ENCODE results near the gene ST8SIA1. TPM values are rescaled to one million over a fixed set of nuclear protein-coding genes. Genes with fewer than 3 reads are reported as not detected.

The ST8SIA1 gene
- total RNA-seq, 1 donor from 2014 or later: 1.2 TPM

DNA sequence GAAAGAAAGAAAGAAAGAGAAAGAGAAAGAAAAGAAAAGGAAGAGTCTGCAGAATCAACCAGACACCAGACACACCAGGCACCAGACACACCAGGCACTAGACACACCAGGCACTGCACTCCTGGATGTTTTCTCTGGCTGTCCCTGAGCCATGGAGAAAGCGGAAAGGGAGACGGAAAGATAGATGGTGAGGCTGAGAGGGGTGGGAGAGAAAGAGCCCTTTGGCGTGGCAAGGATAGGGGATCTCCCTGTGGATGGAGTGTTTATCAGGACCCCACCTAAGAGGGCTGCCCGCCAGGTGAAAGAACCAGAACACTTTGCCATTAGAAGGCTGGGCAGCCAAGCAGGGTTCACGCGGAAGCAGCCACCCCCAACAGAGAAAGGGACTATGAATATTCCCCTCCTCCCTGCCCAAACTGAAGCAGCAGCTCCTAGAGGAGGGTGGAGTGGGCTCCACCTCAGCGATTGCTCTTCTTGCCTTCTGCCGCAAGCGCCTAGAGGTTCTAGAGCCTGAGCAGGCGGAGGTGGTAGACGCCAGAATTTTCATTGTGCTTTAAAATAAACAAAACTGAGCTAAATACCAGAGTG, 13.4 kb downstream of the ST8SIA1 start:
- no peak overlapping the region for H3K27ac Mint-ChIP-seq (ENCODE audit: unreplicated experiment)
- H3K4me3 Mint-ChIP-seq (ENCODE audit: unreplicated experiment): no peak overlapping the region
- no peaks in the 10 kb centered on the region for H3K27me3 Mint-ChIP-seq (ENCODE audit: low read depth)
- TF ChIP-seq, protein P1, sequence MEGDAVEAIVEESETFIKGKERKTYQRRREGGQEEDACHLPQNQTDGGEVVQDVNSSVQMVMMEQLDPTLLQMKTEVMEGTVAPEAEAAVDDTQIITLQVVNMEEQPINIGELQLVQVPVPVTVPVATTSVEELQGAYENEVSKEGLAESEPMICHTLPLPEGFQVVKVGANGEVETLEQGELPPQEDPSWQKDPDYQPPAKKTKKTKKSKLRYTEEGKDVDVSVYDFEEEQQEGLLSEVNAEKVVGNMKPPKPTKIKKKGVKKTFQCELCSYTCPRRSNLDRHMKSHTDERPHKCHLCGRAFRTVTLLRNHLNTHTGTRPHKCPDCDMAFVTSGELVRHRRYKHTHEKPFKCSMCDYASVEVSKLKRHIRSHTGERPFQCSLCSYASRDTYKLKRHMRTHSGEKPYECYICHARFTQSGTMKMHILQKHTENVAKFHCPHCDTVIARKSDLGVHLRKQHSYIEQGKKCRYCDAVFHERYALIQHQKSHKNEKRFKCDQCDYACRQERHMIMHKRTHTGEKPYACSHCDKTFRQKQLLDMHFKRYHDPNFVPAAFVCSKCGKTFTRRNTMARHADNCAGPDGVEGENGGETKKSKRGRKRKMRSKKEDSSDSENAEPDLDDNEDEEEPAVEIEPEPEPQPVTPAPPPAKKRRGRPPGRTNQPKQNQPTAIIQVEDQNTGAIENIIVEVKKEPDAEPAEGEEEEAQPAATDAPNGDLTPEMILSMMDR (IDR thresholded peaks at IDR 0.05): no peak
- peaks cover 8% of the 10 kb centered on the region for H3K4me1 Mint-ChIP-seq (ENCODE audit: low read depth)
- no peaks in the 10 kb centered on the region for H3K9me3 Mint-ChIP-seq (ENCODE audit: low read depth)
- DNase-seq (ENCODE audit: low spot score): no peak
- no peaks in the 10 kb centered on the region for H3K36me3 Mint-ChIP-seq (ENCODE audit: low read depth)

DNA sequence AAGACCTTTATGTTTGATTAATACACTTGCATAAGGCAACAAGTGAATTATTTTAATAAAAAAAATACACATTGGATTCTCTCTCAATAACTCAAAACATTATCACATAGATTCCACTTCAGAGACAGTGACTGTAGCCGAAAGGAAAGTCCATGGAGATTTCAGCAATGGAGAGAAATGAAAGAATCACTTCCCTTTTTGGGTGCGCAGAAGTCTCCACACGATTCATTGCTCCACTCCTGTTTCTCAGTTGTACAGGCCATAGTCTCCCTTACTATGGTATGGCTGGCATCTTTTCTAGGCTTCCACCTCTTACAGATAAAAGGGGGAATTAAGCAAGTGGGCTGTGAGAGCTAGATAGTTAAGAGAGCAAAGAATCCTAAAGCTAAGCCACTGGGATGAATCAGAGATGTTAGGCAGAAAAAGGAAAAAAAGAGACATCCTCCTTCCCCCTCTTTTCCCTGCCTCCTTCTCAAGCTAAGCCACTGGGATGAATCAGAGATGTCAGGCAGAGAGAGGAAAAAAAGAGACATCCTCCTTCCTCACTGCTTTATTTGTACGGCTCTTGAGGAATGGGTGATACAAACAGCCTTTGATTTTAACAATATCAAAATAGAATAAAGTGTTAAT, 16.3 kb downstream of the ST8SIA1 start:
- no peaks in the 10 kb centered on the region for H3K36me3 Mint-ChIP-seq (ENCODE audit: low read depth)
- no peak overlapping the region for H3K4me3 Mint-ChIP-seq (ENCODE audit: unreplicated experiment)
- no peaks in the 10 kb centered on the region for H3K9me3 Mint-ChIP-seq (ENCODE audit: low read depth)
- H3K27ac Mint-ChIP-seq (ENCODE audit: unreplicated experiment): no peak overlapping the region
- peaks cover 2% of the 10 kb centered on the region for H3K27me3 Mint-ChIP-seq (ENCODE audit: low read depth)
- no peak for DNase-seq (ENCODE audit: low spot score)
- TF ChIP-seq, protein P1 (IDR thresholded peaks at IDR 0.05): no peak
- peaks cover 17% of the 10 kb centered on the region for H3K4me1 Mint-ChIP-seq (ENCODE audit: low read depth)

DNA sequence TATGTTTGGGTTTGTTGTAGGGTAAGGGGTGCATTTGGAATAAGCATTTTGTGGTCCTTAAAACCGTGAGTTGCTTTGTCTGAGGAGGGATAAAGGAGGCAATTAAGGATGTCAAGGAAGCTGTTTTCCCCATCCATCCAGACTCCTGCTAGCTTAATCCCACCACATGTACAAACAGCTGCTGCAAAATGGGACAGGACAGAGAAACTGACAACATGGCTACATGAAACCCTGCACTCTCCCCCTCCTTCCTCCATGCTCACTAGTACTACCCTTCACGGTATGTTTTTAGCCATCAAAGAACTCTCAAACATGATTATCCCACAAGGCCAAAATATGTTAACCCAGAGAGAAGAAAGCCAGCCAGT, 20.6 kb downstream of the ST8SIA1 start:
- TF ChIP-seq, protein P1 (IDR thresholded peaks at IDR 0.05): no peak
- DNase-seq (ENCODE audit: low spot score): no peak
- no peaks in the 10 kb centered on the region for H3K36me3 Mint-ChIP-seq (ENCODE audit: low read depth)
- H3K9me3 Mint-ChIP-seq (ENCODE audit: low read depth): no peaks in the 10 kb centered on the region
- peaks cover 4% of the 10 kb centered on the region for H3K27me3 Mint-ChIP-seq (ENCODE audit: low read depth)
- no peak overlapping the region for H3K27ac Mint-ChIP-seq (ENCODE audit: unreplicated experiment)
- H3K4me3 Mint-ChIP-seq (ENCODE audit: unreplicated experiment): no peak overlapping the region
- peaks cover 12% of the 10 kb centered on the region for H3K4me1 Mint-ChIP-seq (ENCODE audit: low read depth)

DNA sequence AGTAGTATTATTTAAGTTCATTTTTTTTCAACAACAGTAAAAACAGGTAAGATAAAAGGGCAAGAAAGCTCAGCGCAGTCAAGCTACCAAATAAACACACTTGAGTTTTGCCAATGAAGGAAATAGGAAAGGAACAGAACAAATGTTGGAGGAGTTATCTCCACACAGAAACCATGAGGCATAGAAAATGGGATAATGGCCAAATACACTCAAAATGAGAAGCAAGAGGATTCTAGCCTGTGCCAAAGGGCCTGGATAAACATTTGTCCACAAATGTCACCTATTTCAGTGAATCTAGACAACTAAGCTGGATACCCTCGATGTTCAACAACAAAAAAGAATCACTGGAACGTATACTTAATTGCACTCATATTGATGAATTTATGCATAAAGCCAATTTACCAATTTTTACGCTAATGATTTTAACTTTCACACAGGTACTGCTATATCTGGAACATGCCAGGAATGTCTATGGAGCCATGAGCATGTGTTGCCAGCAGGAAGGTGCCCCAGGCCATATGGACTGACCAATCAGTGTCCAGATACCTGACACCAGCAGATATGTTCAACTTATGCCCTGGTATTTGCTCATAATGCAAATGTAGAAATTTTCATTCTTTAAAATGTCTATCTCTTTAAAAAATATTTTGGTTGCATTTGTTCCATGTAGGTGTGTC, 21.1 kb downstream of the ST8SIA1 start:
- DNase-seq (ENCODE audit: low spot score): no peak
- H3K4me3 Mint-ChIP-seq (ENCODE audit: unreplicated experiment): no peak overlapping the region
- no peak overlapping the region for H3K27ac Mint-ChIP-seq (ENCODE audit: unreplicated experiment)
- TF ChIP-seq, protein P1 (IDR thresholded peaks at IDR 0.05): no peak
- peaks cover 2% of the 10 kb centered on the region for H3K36me3 Mint-ChIP-seq (ENCODE audit: low read depth)
- peaks cover 12% of the 10 kb centered on the region for H3K4me1 Mint-ChIP-seq (ENCODE audit: low read depth)
- no peaks in the 10 kb centered on the region for H3K9me3 Mint-ChIP-seq (ENCODE audit: low read depth)
- H3K27me3 Mint-ChIP-seq (ENCODE audit: low read depth): peaks cover 6% of the 10 kb centered on the region

DNA sequence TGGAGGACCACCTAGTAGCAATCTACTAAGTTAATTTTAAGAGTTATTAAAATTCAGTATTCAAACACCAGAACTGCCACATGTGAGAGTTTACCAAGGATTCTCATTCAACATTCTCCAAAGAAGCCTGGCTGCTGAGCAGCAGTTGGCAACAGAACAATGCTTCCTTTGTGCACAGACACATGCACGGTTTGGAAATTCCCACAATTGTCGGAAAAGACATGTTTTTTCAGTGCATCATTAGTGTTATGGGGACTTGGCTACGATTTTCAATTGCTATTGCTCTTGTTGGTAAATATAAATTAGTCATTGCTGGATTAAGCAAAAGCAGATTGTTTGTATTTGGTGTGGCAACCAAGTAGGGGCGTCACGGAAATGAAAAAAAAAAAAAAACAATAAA, 22.2 kb downstream of the ST8SIA1 start:
- TF ChIP-seq, protein P1 (IDR thresholded peaks at IDR 0.05): no peak
- no peak overlapping the region for H3K27ac Mint-ChIP-seq (ENCODE audit: unreplicated experiment)
- DNase-seq (ENCODE audit: low spot score): no peak
- no peaks in the 10 kb centered on the region for H3K9me3 Mint-ChIP-seq (ENCODE audit: low read depth)
- H3K4me1 Mint-ChIP-seq (ENCODE audit: low read depth): peaks cover 10% of the 10 kb centered on the region
- peaks cover 2% of the 10 kb centered on the region for H3K36me3 Mint-ChIP-seq (ENCODE audit: low read depth)
- H3K4me3 Mint-ChIP-seq (ENCODE audit: unreplicated experiment): no peak overlapping the region
- H3K27me3 Mint-ChIP-seq (ENCODE audit: low read depth): peaks cover 6% of the 10 kb centered on the region

Measured in chondrocyte (in vitro differentiated cells).